K562 (cell line): Measurements from ENCODE around the gene TTLL8. TPM values are rescaled to one million over a fixed set of nuclear protein-coding genes. Genes with fewer than 3 reads are reported as not detected.

Source experiments
- ATAC-seq: fragments of 200-7000 bp; cut with Tn5 transposase; 3 replicates; pipeline ENCODE4 v1.9.1; 2020; ENCODE audit warnings: moderate library complexity
- BruUV-seq: library from RNA; stranded (reverse); fragments of 400-500 nt; replicated peaks from 2 replicates; lab custom pipeline; 2021; lab: Mats Ljungman, UMichigan
- CTCF ChIA-PET: fragments of 300-600 bp; formaldehyde crosslinking; extraction: SDS; loops from one replicate; lab custom pipeline; 2021; ENCODE audit warnings: low intra/inter-chr PET ratio; lab: Yijun Ruan, JAX
- POLR2A ChIA-PET: fragments of 300-600, 350-650 bp; sonication (Branson Sonifier 250); formaldehyde crosslinking; extraction: SDS; loops from one replicate; lab custom pipeline; 2021; ENCODE audit warnings: antibody characterized with exemption, inconsistent platforms; lab: Yijun Ruan, JAX
- DNase-seq, 4 experiments: peaks; one replicate each; pipeline versions ENCODE4 v3.0.0 to v3.0.0-alpha.2; 2011 to 2018; ENCODE audit warnings: low spot score in 3 of 4, mixed read lengths in 3 of 4; ENCODE audit errors: extremely low read depth in 1 of 4
- FAIRE-seq: peaks from 2 replicates; lab custom pipeline; 2011; peaks lifted over from hg19 to GRCh38; lab: Jason Lieb, UNC
- H2AFZ ChIP-seq: 2 replicates; pipeline ENCODE4 v1.6.0; 2011; ENCODE audit warnings: low read depth, low read length, control low read depth, inconsistent platforms
- H3K27ac ChIP-seq: fragments of 200-600 bp; 3 replicates; pipeline ENCODE4 v1.8.0; 2011; ENCODE audit warnings: low read depth, mild to moderate bottlenecking, control low read depth, inconsistent platforms, low read length, moderate library complexity, mixed read lengths; ENCODE audit errors: extremely low read depth
- H3K27me3 ChIP-seq, 2 experiments: fragments of 300-600 bp in 1 of 2; 2 replicates in 1 of 2; 3 replicates in 1 of 2; pipeline versions ENCODE4 v1.6.0 to v1.8.0; 2011; ENCODE audit warnings: inconsistent platforms in 2 of 2, low read length in 2 of 2, mild to moderate bottlenecking in 1 of 2, mixed read lengths in 1 of 2, moderate library complexity in 1 of 2; ENCODE audit not compliant: control insufficient read depth in 2 of 2, insufficient read depth in 2 of 2
- H3K36me3 ChIP-seq: fragments of 300-600 bp; 3 replicates; pipeline ENCODE4 v1.8.0; 2011; ENCODE audit warnings: mild to moderate bottlenecking, low read length, inconsistent platforms; ENCODE audit not compliant: control insufficient read depth, insufficient read depth
- H3K4me1 ChIP-seq, 2 experiments: fragments of 200-600 bp in 1 of 2; replicated peaks in 1 of 2; 2 replicates in 1 of 2; 3 replicates in 1 of 2; pipeline versions ENCODE4 v1.5.1 to v1.8.0; 2011; ENCODE audit warnings: inconsistent platforms in 2 of 2, low read length in 2 of 2, mild to moderate bottlenecking in 1 of 2, mixed read lengths in 1 of 2, moderate library complexity in 1 of 2; ENCODE audit not compliant: control insufficient read depth in 2 of 2, insufficient read depth in 2 of 2
- H3K4me2 ChIP-seq: 2 replicates; pipeline ENCODE4 v1.6.1; 2011; ENCODE audit warnings: low read length, control low read depth, inconsistent platforms, mixed read lengths; ENCODE audit not compliant: insufficient read depth
- H3K4me3 ChIP-seq: fragments of 200-600 bp; sonication (generic), shearing (Covaris generic); 2 replicates; pipeline ENCODE4 v1.5.1; 2016; ENCODE audit warnings: control low read depth, inconsistent platforms
- H3K79me2 ChIP-seq: fragments of 200-600 bp; 3 replicates; pipeline ENCODE4 v1.8.0; 2011; ENCODE audit warnings: low read length, inconsistent platforms; ENCODE audit not compliant: control insufficient read depth, insufficient read depth
- H3K9ac ChIP-seq, 2 experiments: 2 replicates each; pipeline versions ENCODE4 v1.6.0 to v1.6.1; 2011; ENCODE audit warnings: low read depth in 2 of 2, low read length in 2 of 2, control low read depth in 1 of 2, inconsistent platforms in 1 of 2, mild to moderate bottlenecking in 1 of 2, mixed read lengths in 1 of 2; ENCODE audit not compliant: insufficient read depth in 1 of 2
- H3K9me1 ChIP-seq: one replicate; pipeline ENCODE4 v1.6.0; 2011; ENCODE audit warnings: inconsistent platforms, mild to moderate bottlenecking, low read length, moderate library complexity; ENCODE audit not compliant: control insufficient read depth, insufficient read depth
- H3K9me3 ChIP-seq: replicated peaks from 2 replicates; pipeline ENCODE4 v1.5.1; 2011; ENCODE audit warnings: low read depth, low read length, inconsistent platforms; ENCODE audit not compliant: control insufficient read depth, insufficient read depth
- H4K20me1 ChIP-seq: replicated peaks from 2 replicates; pipeline ENCODE4 v1.6.1; 2011; ENCODE audit warnings: low read length, inconsistent platforms, mixed read lengths; ENCODE audit not compliant: control insufficient read depth, insufficient read depth
- ARID3A ChIP-seq: IDR thresholded peaks from 2 replicates; pipeline ENCODE4 v1.6.1; 2012; ENCODE audit warnings: low read depth, low read length, improper control_type of control experiment, borderline replicate concordance
- SREBF1 ChIP-seq: fragments of 150-350 bp; IDR thresholded peaks from 2 replicates; pipeline ENCODE4 v1.6.1; 2014; ENCODE audit warnings: antibody characterized with exemption, low read depth, low read length, borderline replicate concordance
- SRSF9 ChIP-seq: fragments of 200-400 bp; formaldehyde crosslinking; IDR thresholded peaks from 2 replicates; pipeline ENCODE4 v1.6.1; 2017; ENCODE audit warnings: low read depth, low read length, borderline replicate concordance
- UBTF ChIP-seq, 2 experiments: IDR thresholded peaks; 2 replicates each; pipeline ENCODE4 v1.6.1; 2012; ENCODE audit warnings: improper control_type of control experiment in 2 of 2, low read depth in 2 of 2, low read length in 2 of 2, borderline replicate concordance in 1 of 2
- ZNF140 ChIP-seq: fragments of 250-450 bp; sonication (Bioruptor Pico); IDR thresholded peaks from 2 replicates; pipeline ENCODE4 v1.8.0; 2021; ENCODE audit warnings: moderate library complexity, mild to moderate bottlenecking, inconsistent platforms
- ZNF239 ChIP-seq: fragments of 250-450 bp; sonication (Bioruptor Pico); IDR thresholded peaks from 2 replicates; pipeline ENCODE4 v1.4.0; 2020; ENCODE audit warnings: mild to moderate bottlenecking
- WGBS: fragments of 100-300 bp; shearing (Covaris generic); methylation state at CpG from one replicate; pipeline ENCODE4 v1.1.6; 2016; ENCODE audit warnings: low coverage, mixed read lengths; ENCODE audit not compliant: insufficient coverage; ENCODE audit errors: missing lambda C conversion rate; 5-methylcytosine and 5-hydroxymethylcytosine counted together
- in situ Hi-C: fragments of 300-500 bp; cut with MboI; formaldehyde crosslinking; loops from 4 replicates; pipeline ENCODE4 v1.15.0; 2018; ENCODE audit warnings: inconsistent platforms, mixed read lengths
- intact Hi-C: fragments of 100-400 bp; cut with micrococcal nuclease; formaldehyde crosslinking; loops from 2 replicates; pipeline ENCODE4 v1.14.2; 2022
- polyA plus RNA-seq, 8 experiments: library from polyadenylated mRNA; depleted of rRNA in 4 of 8; stranded (reverse) in 5 of 8; unstranded in 3 of 8; fragments of >200 nt; fragmentation: Nextera tagmentation in 2 of 8; fragmentation: Illumina TruSeq in 1 of 8; extraction: Ambion mirVana in 2 of 8; extraction: Trizol in 1 of 8; gene quantifications; 2 replicates each; pipeline versions ENCODE4 v1.2.1 to v1.2.3, GENCODE V29; 2011 to 2014; ENCODE audit warnings: inconsistent platforms in 1 of 8, missing spikeins in 1 of 8
- total RNA-seq, 7 experiments: library from RNA; depleted of rRNA in 6 of 7; stranded (reverse); fragments of >200 nt in 6 of 7; fragmentation: Illumina TruSeq in 2 of 7; extraction: Trizol in 2 of 7; gene quantifications; 2 replicates each; pipeline versions ENCODE4 v1.2.1 to v1.2.3, GENCODE V29; 2011 to 2021; ENCODE audit warnings: low replicate concordance in 1 of 7

Gene TTLL8
- total and polyA plus RNA-seq, 9 of the 15 experiments (the other 6 are each of a cell fraction or from before 2014, with no cell fraction given), result not detected

GRCh38 chr22:50064453-50064852, 6.4 kb upstream of the TTLL8 start:
- no peak for ATAC-seq
- Histone ChIP-seq H3K27me3 (peaks cover 7 to 9% of the 10 kb centered on the region in 2 experiments; a peak in 4 of 5 replicates), H3K4me2 (no peak overlapping the region), H3K9ac (no peak overlapping the region), H3K4me3 (no peak overlapping the region), H3K9me3 (no peaks in the 10 kb centered on the region), H3K4me1 (peaks cover 0 to 40% of the 10 kb centered on the region in 2 experiments; a peak in 4 of 5 replicates), H3K79me2 (no peaks in the 10 kb centered on the region), H3K9me1 (no peaks in the 10 kb centered on the region), H2AFZ (no peak overlapping the region), H3K27ac (no peak overlapping the region), H3K36me3 (no peaks in the 10 kb centered on the region), H4K20me1 (no peaks in the 10 kb centered on the region)
- no TSS peak for BruUV-seq
- no peak for FAIRE-seq
- in situ Hi-C loops, result no loop called here
- DNase-seq, result no peak
- intact Hi-C loops, result no loop called here
- POLR2A ChIA-PET, result no interaction called here
- 30% methylated on average over 18 of the region's 18 CpGs for WGBS
- TF ChIP-seq SRSF9, result no peak
- no peak for TF ChIP-seq ZNF239 (CRISPR knock-in tag)
- no peak for TF ChIP-seq ZNF140 (CRISPR knock-in tag)
- no peak for TF ChIP-seq SREBF1
- TF ChIP-seq ARID3A, result no peak
- TF ChIP-seq UBTF (IDR thresholded peaks at IDR 0.05; ENCODE audit: borderline replicate concordance in 1 of 2, low read depth in 2 of 2, low read length in 2 of 2), result no peak
- CTCF ChIA-PET, result no interaction called here
